Tibial nerve (tissue), 4 donors: Measurements from ENCODE around the gene TMEM116. TPM values are rescaled to one million over a fixed set of nuclear protein-coding genes. Genes with fewer than 3 reads are reported as not detected.

Source experiments
- DNase-seq, 2 donors: peaks; one replicate each; pipeline ENCODE4 v3.0.0-alpha.2; 2019; ENCODE audit warnings: low spot score in 2 of 2
- H3K27ac ChIP-seq, 4 donors: fragments of 200-600 bp; sonication (generic) in 3 of 4; one replicate each; pipeline ENCODE4 v1.5.1; 2017 to 2019; ENCODE audit warnings: mild to moderate bottlenecking in 1 of 4
- H3K27me3 ChIP-seq, 2 donors: fragments of 200-600 bp; sonication (generic) in 1 of 2; one replicate each; pipeline versions ENCODE4 v1.5.1 to v1.6.0; 2017 to 2019
- H3K36me3 ChIP-seq, 3 donors: fragments of 200-600 bp; sonication (generic); one replicate each; pipeline ENCODE4 v1.5.1; 2018 to 2019
- H3K4me1 ChIP-seq, 4 donors: fragments of 200-600 bp; sonication (generic) in 3 of 4; one replicate each; pipeline ENCODE4 v1.5.1; 2017 to 2019
- H3K4me3 ChIP-seq, 4 donors: fragments of 200-600 bp; sonication (generic) in 3 of 4; one replicate each; pipeline ENCODE4 v1.5.1; 2017 to 2019; ENCODE audit warnings: mild to moderate bottlenecking in 1 of 4, moderate library complexity in 1 of 4
- H3K9me3 ChIP-seq, 4 donors: fragments of 200-600 bp; sonication (generic) in 3 of 4; one replicate each; pipeline ENCODE4 v1.5.1; 2017 to 2019
- EP300 ChIP-seq, 2 donors: sonication (generic); formaldehyde crosslinking; IDR thresholded peaks; one replicate each; pipeline ENCODE4 v1.6.1; 2017; ENCODE audit warnings: antibody characterized with exemption in 2 of 2, mild to moderate bottlenecking in 1 of 2
- POLR2A ChIP-seq, 2 donors: fragments of 450-650 bp; IDR thresholded peaks; one replicate each; pipeline ENCODE4 v1.6.1; 2017; ENCODE audit warnings: antibody characterized with exemption in 2 of 2, mild to moderate bottlenecking in 2 of 2, moderate library complexity in 2 of 2
- WGBS, 2 donors: methylation state at CpG; one replicate each; pipeline ENCODE4 v1.1.5; 2018; 5-methylcytosine and 5-hydroxymethylcytosine counted together
- total RNA-seq, 4 donors: library from RNA; depleted of rRNA; stranded (reverse); fragments of >200 nt; gene quantifications; one replicate each; pipeline ENCODE4 v1.1.0, GENCODE V29; 2016
- TF ChIP-seq, protein P1 (sequence below), 5 experiments: fragments of 200-600 bp in 3 of 5; fragments of 450-650 bp in 2 of 5; sonication (generic) in 3 of 5; IDR thresholded peaks; one replicate each; pipeline ENCODE4 v1.5.1; 2016 to 2019; ENCODE audit warnings: antibody characterized with exemption in 5 of 5, mild to moderate bottlenecking in 3 of 5, moderate library complexity in 2 of 5

Gene TMEM116
- total RNA-seq, 4 donors from 2014 or later, result 6.9 to 18.1 (median 14.4) TPM

DNA sequence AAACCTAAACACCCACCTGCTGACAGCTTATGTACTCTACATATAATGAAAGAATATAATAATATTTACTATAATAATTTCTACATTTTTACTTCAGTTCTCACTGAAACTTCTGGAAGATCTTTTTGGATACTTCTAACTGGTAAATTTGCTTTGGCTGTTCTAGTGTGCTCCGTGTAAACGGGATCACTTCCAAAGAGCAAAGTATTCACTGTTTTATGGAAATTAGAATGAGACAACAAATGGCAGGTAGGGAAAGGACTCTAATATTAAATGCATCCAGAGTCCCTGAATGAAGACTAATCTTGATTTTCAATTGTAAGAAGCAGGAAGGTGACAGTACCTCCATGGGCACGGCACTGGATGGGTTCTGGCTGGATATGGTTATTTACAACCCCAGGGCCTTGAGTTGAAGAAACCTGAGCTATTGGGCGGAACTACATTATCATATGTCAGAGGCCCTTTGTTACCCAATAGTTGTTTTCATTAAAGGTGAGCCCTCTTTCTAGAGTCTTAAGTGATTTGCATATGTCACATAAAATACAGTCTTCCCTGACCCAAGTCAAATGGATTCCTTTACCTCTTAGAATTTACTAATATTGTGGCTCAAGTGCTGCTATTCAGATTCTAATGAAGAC, 10.9 kb upstream of the TMEM116 start:
- TF ChIP-seq EP300 (IDR thresholded peaks at IDR 0.05) (no peak), POLR2A (IDR thresholded peaks at IDR 0.05) (no peak)
- TF ChIP-seq, protein P1, sequence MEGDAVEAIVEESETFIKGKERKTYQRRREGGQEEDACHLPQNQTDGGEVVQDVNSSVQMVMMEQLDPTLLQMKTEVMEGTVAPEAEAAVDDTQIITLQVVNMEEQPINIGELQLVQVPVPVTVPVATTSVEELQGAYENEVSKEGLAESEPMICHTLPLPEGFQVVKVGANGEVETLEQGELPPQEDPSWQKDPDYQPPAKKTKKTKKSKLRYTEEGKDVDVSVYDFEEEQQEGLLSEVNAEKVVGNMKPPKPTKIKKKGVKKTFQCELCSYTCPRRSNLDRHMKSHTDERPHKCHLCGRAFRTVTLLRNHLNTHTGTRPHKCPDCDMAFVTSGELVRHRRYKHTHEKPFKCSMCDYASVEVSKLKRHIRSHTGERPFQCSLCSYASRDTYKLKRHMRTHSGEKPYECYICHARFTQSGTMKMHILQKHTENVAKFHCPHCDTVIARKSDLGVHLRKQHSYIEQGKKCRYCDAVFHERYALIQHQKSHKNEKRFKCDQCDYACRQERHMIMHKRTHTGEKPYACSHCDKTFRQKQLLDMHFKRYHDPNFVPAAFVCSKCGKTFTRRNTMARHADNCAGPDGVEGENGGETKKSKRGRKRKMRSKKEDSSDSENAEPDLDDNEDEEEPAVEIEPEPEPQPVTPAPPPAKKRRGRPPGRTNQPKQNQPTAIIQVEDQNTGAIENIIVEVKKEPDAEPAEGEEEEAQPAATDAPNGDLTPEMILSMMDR (IDR thresholded peaks at IDR 0.05), result no peak
- no peak for DNase-seq
- 81 to 83% methylated on average over 4 of the region's 4 CpGs for WGBS, 2 donors
- H3K4me1 ChIP-seq, result peaks cover 0 to 3% (median 0%) of the 10 kb centered on the region in 4 donors
- peaks cover 0 to 75% (median 0%) of the 10 kb centered on the region in 3 donors for H3K36me3 ChIP-seq
- no peak overlapping the region for H3K27ac ChIP-seq
- no peaks in the 10 kb centered on the region for H3K27me3 ChIP-seq
- no peaks in the 10 kb centered on the region for H3K9me3 ChIP-seq
- H3K4me3 ChIP-seq, result no peak overlapping the region

DNA sequence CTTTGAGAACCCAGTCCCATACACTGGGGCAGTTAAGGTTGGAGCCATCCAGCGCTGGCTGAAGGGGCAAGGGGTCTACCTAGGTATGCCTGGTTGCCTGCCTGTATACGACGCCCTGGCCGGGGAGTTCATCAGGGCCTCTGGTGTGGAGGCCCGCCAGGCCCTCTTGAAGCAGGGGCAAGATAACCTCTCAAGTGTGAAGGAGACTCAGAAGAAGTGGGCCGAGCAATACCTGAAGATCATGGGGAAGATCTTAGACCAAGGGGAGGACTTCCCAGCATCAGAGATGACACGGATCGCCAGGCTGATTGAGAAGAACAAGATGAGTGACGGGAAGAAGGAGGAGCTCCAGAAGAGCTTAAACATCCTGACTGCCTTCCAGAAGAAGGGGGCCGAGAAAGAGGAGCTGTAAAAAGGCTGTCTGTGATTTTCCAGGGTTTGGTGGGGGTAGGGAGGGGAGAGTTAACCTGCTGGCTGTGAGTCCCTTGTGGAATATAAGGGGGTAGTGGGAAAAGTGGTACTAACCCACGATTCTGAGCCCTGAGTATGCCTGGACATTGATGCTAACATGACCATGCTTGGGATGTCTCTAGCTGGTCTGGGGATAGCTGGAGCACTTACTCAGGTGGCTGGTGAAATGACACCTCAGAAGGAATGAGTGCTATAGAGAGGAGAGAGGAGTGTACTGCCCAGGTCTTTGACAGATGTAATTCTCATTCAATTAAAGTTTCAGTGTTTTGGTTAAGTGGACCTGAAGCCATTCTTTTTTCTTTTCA, 9.5 kb upstream of the TMEM116 start:
- Histone ChIP-seq H3K27ac (no peak overlapping the region), H3K4me1 (peaks cover 0 to 10% (median 0%) of the 10 kb centered on the region in 4 donors), H3K36me3 (peaks cover 0 to 70% (median 0%) of the 10 kb centered on the region in 3 donors), H3K4me3 (no peak overlapping the region), H3K9me3 (no peaks in the 10 kb centered on the region), H3K27me3 (no peaks in the 10 kb centered on the region)
- DNase-seq, result no peak
- TF ChIP-seq, protein P1 (IDR thresholded peaks at IDR 0.05), result no peak
- no peak for TF ChIP-seq POLR2A (IDR thresholded peaks at IDR 0.05)
- 89 to 90% methylated on average over 11 of the region's 11 CpGs for WGBS, 2 donors

DNA sequence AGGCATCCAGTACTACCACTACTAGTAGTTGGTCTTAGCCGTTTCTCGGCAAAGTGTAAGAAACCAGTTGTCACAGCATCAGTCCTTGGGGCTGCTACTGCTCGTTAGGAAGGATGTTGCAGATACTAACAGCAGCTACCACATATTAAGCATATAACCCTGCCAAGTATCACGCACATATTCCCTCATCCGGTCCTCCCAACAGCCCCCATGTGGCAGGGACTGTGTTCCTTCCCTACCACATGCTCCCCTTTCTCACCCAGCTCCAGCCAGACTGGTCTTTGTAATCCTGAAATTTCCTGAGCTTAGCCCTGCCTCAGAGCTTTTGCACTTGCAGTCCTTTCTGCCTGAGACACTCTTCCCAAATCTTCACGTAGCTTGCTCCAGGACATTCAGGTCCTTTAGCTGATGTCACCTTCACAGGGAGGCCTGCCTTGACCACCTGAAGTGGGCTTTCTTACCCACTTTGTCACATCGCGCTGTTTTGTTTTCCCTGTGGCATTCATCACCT, 8.0 kb upstream of the TMEM116 start:
- Histone ChIP-seq H3K27me3 (no peaks in the 10 kb centered on the region), H3K4me1 (peaks cover 0 to 14% (median 0%) of the 10 kb centered on the region in 4 donors), H3K27ac (no peak overlapping the region), H3K36me3 (peaks cover 0 to 83% (median 0%) of the 10 kb centered on the region in 3 donors), H3K4me3 (no peak overlapping the region), H3K9me3 (no peaks in the 10 kb centered on the region)
- TF ChIP-seq POLR2A (IDR thresholded peaks at IDR 0.05), result no peak
- TF ChIP-seq, protein P1 (IDR thresholded peaks at IDR 0.05), result no peak
- no peak for TF ChIP-seq EP300 (IDR thresholded peaks at IDR 0.05)
- DNase-seq, result no peak
- WGBS, 2 donors, result 91 to 94% methylated on average over 8 of the region's 8 CpGs

DNA sequence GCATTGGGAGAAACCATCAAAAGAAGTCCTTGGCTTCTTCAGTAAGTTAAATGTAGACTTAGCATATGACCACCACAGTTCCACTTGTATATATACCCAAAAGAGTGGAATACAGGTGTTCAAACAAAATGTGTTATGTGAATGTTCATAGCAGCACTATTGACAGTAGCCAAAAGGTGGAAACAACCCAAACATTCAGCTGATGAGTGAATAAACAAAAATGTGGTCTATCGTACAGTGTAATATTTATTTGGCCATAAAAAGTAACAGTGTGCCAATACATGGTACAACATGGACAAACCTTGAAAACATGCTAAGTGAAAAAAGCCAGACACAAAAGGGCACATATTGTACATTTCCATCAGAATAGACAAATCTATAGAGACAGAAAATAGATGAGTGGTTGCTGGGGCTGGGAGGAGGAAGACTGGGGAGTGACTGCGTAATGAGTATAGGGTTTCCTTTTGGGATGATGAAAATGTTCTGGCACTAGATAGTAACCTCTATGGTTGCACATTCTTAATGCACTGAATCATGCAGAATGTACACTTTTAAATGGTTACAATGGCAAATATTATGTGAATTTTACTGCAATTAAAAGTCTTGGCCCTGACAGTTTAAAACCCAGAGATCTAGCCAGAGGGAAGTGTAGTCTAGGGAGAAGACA, 5.7 kb upstream of the TMEM116 start:
- peaks cover 0 to 67% (median 0%) of the 10 kb centered on the region in 3 donors for H3K36me3 ChIP-seq
- no peak for DNase-seq
- no peaks in the 10 kb centered on the region for H3K9me3 ChIP-seq
- WGBS, 2 donors, result 80 to 87% methylated on average over 2 of the region's 2 CpGs
- no peak overlapping the region for H3K27ac ChIP-seq
- peaks cover 0 to 35% (median 9%) of the 10 kb centered on the region in 4 donors for H3K4me1 ChIP-seq
- no peaks in the 10 kb centered on the region for H3K27me3 ChIP-seq
- H3K4me3 ChIP-seq, result no peak overlapping the region
- TF ChIP-seq, protein P1 (IDR thresholded peaks at IDR 0.05), result no peak
- no peak for TF ChIP-seq POLR2A (IDR thresholded peaks at IDR 0.05)
- TF ChIP-seq EP300 (IDR thresholded peaks at IDR 0.05), result no peak
